SK-N-SH (cell line): Measurements from ENCODE around the gene MYO16. TPM values are rescaled to one million over a fixed set of nuclear protein-coding genes. Genes with fewer than 3 reads are reported as not detected.
"Not testable (repeated sequence)": the region's sequence is repeated elsewhere in the genome, so short reads cannot be mapped to it uniquely, and the experiment has no call there.

ENCODE experiments used
- CTCF ChIA-PET: fragments of 300-600, 350-600 bp; formaldehyde crosslinking; extraction: SDS; loops from one replicate; lab custom pipeline; 2021; lab: Yijun Ruan, JAX
- POLR2A ChIA-PET: fragments of 350-600 bp; sonication (Branson Sonifier 250); formaldehyde crosslinking; extraction: SDS; loops from one replicate; lab custom pipeline; 2020; ENCODE audit warnings: antibody characterized with exemption, inconsistent platforms; lab: Yijun Ruan, JAX
- DNase-seq: peaks from one replicate; pipeline ENCODE4 v3.0.0; 2012
- H2AFZ ChIP-seq: fragments of 200-600 bp; sonication (generic); 2 replicates; pipeline ENCODE4 v1.8.1; 2016; ENCODE audit warnings: antibody characterized with exemption, mild to moderate bottlenecking, low read depth
- H3F3A ChIP-seq: fragments of 200-600 bp; sonication (generic); replicated peaks from 2 replicates; pipeline ENCODE3; 2016; ENCODE audit warnings: antibody characterized with exemption, mild to moderate bottlenecking; ENCODE audit not compliant: insufficient read depth
- H3K27ac ChIP-seq, 2 experiments: fragments of 200-500 bp in 1 of 2; fragments of 200-600 bp in 1 of 2; sonication (Bioruptor generic) in 1 of 2; sonication (generic), shearing (Covaris generic) in 1 of 2; 2 replicates each; pipeline versions ENCODE4 v1.5.1 to v1.6.1; 2014 to 2016; ENCODE audit warnings: low read depth in 2 of 2, inconsistent platforms in 1 of 2, low read length in 1 of 2, mild to moderate bottlenecking in 1 of 2, mixed read lengths in 1 of 2
- H3K27me3 ChIP-seq: fragments of 200-600 bp; sonication (generic), shearing (Covaris generic); 2 replicates; pipeline ENCODE4 v1.6.1; 2016; ENCODE audit warnings: mixed run types; ENCODE audit not compliant: insufficient read depth
- H3K36me3 ChIP-seq, 2 experiments: fragments of 200-500 bp in 1 of 2; fragments of 200-600 bp in 1 of 2; sonication (Bioruptor generic) in 1 of 2; sonication (generic) in 1 of 2; replicated peaks in 1 of 2; 2 replicates each; pipeline versions ENCODE3 to v1.5.1; 2014 to 2016; ENCODE audit warnings: low read length in 1 of 2, mild to moderate bottlenecking in 1 of 2; ENCODE audit not compliant: insufficient read depth in 2 of 2, control insufficient read depth in 1 of 2
- H3K4me1 ChIP-seq, 2 experiments: fragments of 200-500 bp in 1 of 2; fragments of 200-600 bp in 1 of 2; sonication (Bioruptor generic) in 1 of 2; sonication (generic), shearing (Covaris generic) in 1 of 2; 2 replicates each; pipeline versions ENCODE4 v1.5.1 to v1.6.1; 2014 to 2016; ENCODE audit warnings: low read depth in 1 of 2, low read length in 1 of 2, mixed run types in 1 of 2; ENCODE audit not compliant: insufficient read depth in 2 of 2, control insufficient read depth in 1 of 2
- H3K4me2 ChIP-seq: fragments of 200-600 bp; sonication (generic), shearing (Covaris generic); 2 replicates; pipeline ENCODE4 v1.6.1; 2017; ENCODE audit warnings: mixed run types
- H3K4me3 ChIP-seq, 2 experiments: fragments of 200-500 bp in 1 of 2; fragments of 200-600 bp in 1 of 2; sonication (Bioruptor generic) in 1 of 2; sonication (generic), shearing (Covaris generic) in 1 of 2; 2 replicates each; pipeline versions ENCODE4 v1.5.1 to v1.8.1; 2014 to 2016; ENCODE audit warnings: low read depth in 2 of 2, inconsistent platforms in 1 of 2, low read length in 1 of 2, mild to moderate bottlenecking in 1 of 2, mixed read lengths in 1 of 2, moderate library complexity in 1 of 2
- H3K79me2 ChIP-seq: fragments of 200-600 bp; sonication (generic); 2 replicates; pipeline ENCODE4 v1.8.1; 2017; ENCODE audit warnings: mild to moderate bottlenecking; ENCODE audit not compliant: insufficient read depth
- H3K9ac ChIP-seq: fragments of 200-600 bp; sonication (generic); 2 replicates; pipeline ENCODE4 v1.6.1; 2017; ENCODE audit warnings: mixed run types
- H3K9me2 ChIP-seq: fragments of 200-600 bp; sonication (generic); 2 replicates; pipeline ENCODE4 v1.6.1; 2017; ENCODE audit warnings: mixed run types
- H3K9me3 ChIP-seq: fragments of 200-600 bp; sonication (generic); 2 replicates; pipeline ENCODE4 v1.6.1; 2017; ENCODE audit warnings: mixed run types, mild to moderate bottlenecking, moderate library complexity
- H4K20me1 ChIP-seq: fragments of 200-600 bp; sonication (generic); 2 replicates; pipeline ENCODE4 v1.6.1; 2017; ENCODE audit warnings: mild to moderate bottlenecking, mixed run types; ENCODE audit not compliant: insufficient read depth
- CTCF ChIP-seq: fragments of 200-600 bp; sonication (generic); IDR thresholded peaks from 2 replicates; pipeline ENCODE4 v1.6.1; 2017; ENCODE audit warnings: antibody characterized with exemption, mild to moderate bottlenecking, moderate library complexity
- EP300 ChIP-seq, 2 experiments: IDR thresholded peaks; 2 replicates each; pipeline versions ENCODE4 v1.4.0 to v1.6.1; 2012; ENCODE audit warnings: borderline replicate concordance in 1 of 2, low read depth in 1 of 2, low read length in 1 of 2
- FOXJ3 ChIP-seq: sonication (generic); formaldehyde crosslinking; IDR thresholded peaks from 2 replicates; pipeline ENCODE4 v1.5.1; 2020; ENCODE audit warnings: mild to moderate bottlenecking, missing genetic modification reagents
- FOXM1 ChIP-seq: IDR thresholded peaks from 2 replicates; pipeline ENCODE4 v1.4.0; 2012; ENCODE audit warnings: low read depth, mild to moderate bottlenecking
- GATA2 ChIP-seq: sonication (generic); formaldehyde crosslinking; IDR thresholded peaks from 2 replicates; pipeline ENCODE4 v1.5.0; 2020; ENCODE audit warnings: mild to moderate bottlenecking, missing genetic modification reagents
- IRF3 ChIP-seq: fragments of 150-350 bp; IDR thresholded peaks from 2 replicates; pipeline ENCODE4 v1.6.1; 2016; ENCODE audit warnings: mild to moderate bottlenecking, low read depth, low read length
- MEF2A ChIP-seq: IDR thresholded peaks from 2 replicates; pipeline ENCODE4 v1.4.0; 2012; ENCODE audit warnings: low read depth, borderline replicate concordance
- MXI1 ChIP-seq: IDR thresholded peaks from 2 replicates; pipeline ENCODE4 v1.6.1; 2012; ENCODE audit warnings: mild to moderate bottlenecking, low read depth, low read length, improper control_type of control experiment
- NFIC ChIP-seq: IDR thresholded peaks from 2 replicates; pipeline ENCODE4 v1.4.0; 2012; ENCODE audit warnings: borderline replicate concordance
- NRF1 ChIP-seq: IDR thresholded peaks from 2 replicates; pipeline ENCODE4 v1.6.1; 2012; ENCODE audit warnings: low read depth, mild to moderate bottlenecking, low read length
- PBX3 ChIP-seq: IDR thresholded peaks from 2 replicates; pipeline ENCODE4; 2012
- POLR2AphosphoS5 ChIP-seq: IDR thresholded peaks from 2 replicates; pipeline ENCODE4 v1.6.1; 2012; ENCODE audit warnings: low read depth, low read length
- REST ChIP-seq: IDR thresholded peaks from 2 replicates; pipeline ENCODE4 v1.6.1; 2012; ENCODE audit warnings: mild to moderate bottlenecking, low read depth, low read length, moderate library complexity
- RFX5 ChIP-seq: IDR thresholded peaks from 2 replicates; pipeline ENCODE4 v1.6.1; 2012; ENCODE audit warnings: mild to moderate bottlenecking, improper control_type of control experiment, low read length
- SIN3A ChIP-seq: IDR thresholded peaks from 2 replicates; pipeline ENCODE4 v1.6.1; 2012; ENCODE audit warnings: low read depth, mild to moderate bottlenecking, low read length, moderate library complexity, borderline replicate concordance
- YY1 ChIP-seq: IDR thresholded peaks from 2 replicates; pipeline ENCODE4 v1.4.0; 2012; ENCODE audit warnings: low read depth, mild to moderate bottlenecking
- ZBTB33 ChIP-seq: IDR thresholded peaks from 2 replicates; pipeline ENCODE4 v1.4.0; 2012; ENCODE audit warnings: low read depth, borderline replicate concordance
- WGBS: methylation state at CpG from one replicate; pipeline ENCODE4 v1.1.6; 2017; ENCODE audit warnings: low lambda C conversion rate; 5-methylcytosine and 5-hydroxymethylcytosine counted together
- polyA plus RNA-seq, 3 experiments: library from polyadenylated mRNA; depleted of rRNA; stranded (reverse); fragments of >200 nt; gene quantifications; 2 replicates each; pipeline ENCODE4 v1.2.3, GENCODE V29; 2012

MYO16 gene
- polyA plus RNA-seq, 1 of the 3 experiments (the other 2 are of a cell fraction): 0.07 TPM

- TF ChIP-seq EP300 (IDR thresholded peaks at IDR 0.05; ENCODE audit: borderline replicate concordance in 1 of 2, low read depth in 1 of 2, low read length in 1 of 2): no peak
- TF ChIP-seq, all 33 proteins: peak for 0
Measured at GRCh38 chr13:108781312-108781711, 151.9 kb downstream of the MYO16 start (continued).

- H3K79me2 ChIP-seq, H3F3A ChIP-seq, H3K4me3 ChIP-seq, CTCF ChIA-PET, H3K36me3 ChIP-seq, H3K9ac ChIP-seq, H3K9me2 ChIP-seq, H3K9me3 ChIP-seq, POLR2A ChIA-PET, H3K27me3 ChIP-seq, H4K20me1 ChIP-seq, DNase-seq, H3K27ac ChIP-seq, H2AFZ ChIP-seq, H3K4me2 ChIP-seq: not testable (repeated sequence)
- WGBS: 4% methylated on average over 2 of the region's 2 CpGs
- peaks cover 0 to 11% of the 10 kb centered on the region in 2 experiments; a peak in 2 of 4 replicates for H3K4me1 ChIP-seq
Measured at GRCh38 chr13:108782480-108782879, 153.1 kb downstream of the MYO16 start.

- Histone ChIP-seq H3K4me1 (peaks cover 0 to 18% of the 10 kb centered on the region in 2 experiments; a peak in 2 of 4 replicates), H3K27ac (no peak overlapping the region), H3K27me3 (no peaks in the 10 kb centered on the region), H3K4me2 (no peak overlapping the region), H3K4me3 (no peak overlapping the region), H3K9me2 (no peaks in the 10 kb centered on the region), H4K20me1 (no peaks in the 10 kb centered on the region), H3K9ac (no peak overlapping the region), H3K9me3 (no peaks in the 10 kb centered on the region), H3K79me2 (no peaks in the 10 kb centered on the region), H3K36me3 (no peaks in the 10 kb centered on the region), H2AFZ (no peak overlapping the region), H3F3A (no peaks in the 10 kb centered on the region)
- ChIA-PET CTCF (no interaction called here), POLR2A (no interaction called here)
- 54% methylated on average over 3 of the region's 3 CpGs for WGBS
- DNase-seq: no peak
- no peak for TF ChIP-seq GATA2 (CRISPR knock-in tag)
- no peak for TF ChIP-seq ZBTB33
- TF ChIP-seq SIN3A: no peak
- no peak for TF ChIP-seq IRF3
- no peak for TF ChIP-seq FOXJ3
- no peak for TF ChIP-seq PBX3
- no peak for TF ChIP-seq NFIC
- TF ChIP-seq POLR2AphosphoS5: no peak
- no peak for TF ChIP-seq NRF1
- TF ChIP-seq REST: no peak
- no peak for TF ChIP-seq MXI1
- no peak for TF ChIP-seq RFX5
- no peak for TF ChIP-seq YY1
- TF ChIP-seq MEF2A: no peak
- TF ChIP-seq FOXM1: no peak
- no peak for TF ChIP-seq CTCF
Measured at GRCh38 chr13:108785844-108786243, 156.4 kb downstream of the MYO16 start.
